Measurements from ENCODE around the gene CFAP68. TPM values are rescaled to one million over a fixed set of nuclear protein-coding genes. Genes with fewer than 3 reads are reported as not detected.

Gene CFAP68
- total and polyA plus RNA-seq, 9 of the 15 experiments (the other 6 are each of a cell fraction or from before 2014, with no cell fraction given), result 22.8 to 72.3 (median 52.5) TPM

DNA sequence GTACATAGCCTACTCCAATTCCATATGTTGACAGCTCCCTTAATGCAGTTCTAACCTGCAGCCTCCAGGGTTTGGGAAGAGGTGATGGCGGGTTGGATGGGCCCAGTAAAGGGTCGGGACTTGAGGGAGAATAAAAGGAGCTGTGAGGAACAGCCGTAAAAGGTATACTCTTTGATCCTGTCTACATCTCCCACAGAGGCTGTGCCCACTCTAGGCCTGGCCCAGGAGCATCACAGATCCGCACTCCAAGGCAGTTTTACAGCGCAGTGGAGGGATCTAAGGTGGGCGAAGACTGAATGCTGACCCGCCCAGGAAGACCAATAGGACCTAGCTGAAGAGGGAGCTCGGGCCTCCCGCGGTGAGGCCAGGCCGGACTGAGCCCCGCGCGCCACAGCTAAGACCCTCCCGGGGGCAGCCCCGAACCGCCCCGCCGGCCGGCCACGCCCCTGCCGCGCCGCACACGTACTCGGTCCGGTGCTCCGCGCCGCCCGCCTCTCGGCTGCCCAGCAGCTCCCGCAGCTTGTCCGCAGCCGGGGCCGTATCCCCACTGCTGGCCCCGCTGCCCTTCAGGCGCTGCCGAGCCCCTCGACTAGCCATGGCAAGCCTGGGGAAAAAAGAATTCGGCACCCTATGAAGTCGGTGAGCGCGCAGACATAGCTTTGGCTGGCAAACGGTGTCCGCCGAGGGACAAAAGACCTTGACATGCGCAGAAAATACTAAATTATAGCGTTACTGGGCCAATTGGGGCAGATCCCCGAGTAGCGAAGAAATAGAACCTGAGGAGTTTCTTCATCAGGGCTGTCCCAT is 8.3 kb upstream of the CFAP68 start, which contains the start of gene ALG9 (continued):
- no peak for TF ChIP-seq KDM2B (CRISPR knock-in tag; IDR thresholded peaks at IDR 0.05)
- no peak for TF ChIP-seq CHD1 (IDR thresholded peaks at IDR 0.05; ENCODE audit: low read length)
- TF ChIP-seq IRF9 (tag; IDR thresholded peaks at IDR 0.05), result no peak
- TF ChIP-seq ZBTB9 (CRISPR knock-in tag; IDR thresholded peaks at IDR 0.05), result no peak
- no peak for TF ChIP-seq KLF10 (CRISPR knock-in tag; IDR thresholded peaks at IDR 0.05)
- no peak for TF ChIP-seq ZNF133 (CRISPR knock-in tag; IDR thresholded peaks at IDR 0.05)
- TF ChIP-seq ETV1 (tag; conservative IDR thresholded peaks at IDR 0.05; ENCODE audit: low read depth), result no peak
- TF ChIP-seq HNRNPUL1 (IDR thresholded peaks at IDR 0.05; ENCODE audit: low read length), result no peak
- TF ChIP-seq, protein P1, sequence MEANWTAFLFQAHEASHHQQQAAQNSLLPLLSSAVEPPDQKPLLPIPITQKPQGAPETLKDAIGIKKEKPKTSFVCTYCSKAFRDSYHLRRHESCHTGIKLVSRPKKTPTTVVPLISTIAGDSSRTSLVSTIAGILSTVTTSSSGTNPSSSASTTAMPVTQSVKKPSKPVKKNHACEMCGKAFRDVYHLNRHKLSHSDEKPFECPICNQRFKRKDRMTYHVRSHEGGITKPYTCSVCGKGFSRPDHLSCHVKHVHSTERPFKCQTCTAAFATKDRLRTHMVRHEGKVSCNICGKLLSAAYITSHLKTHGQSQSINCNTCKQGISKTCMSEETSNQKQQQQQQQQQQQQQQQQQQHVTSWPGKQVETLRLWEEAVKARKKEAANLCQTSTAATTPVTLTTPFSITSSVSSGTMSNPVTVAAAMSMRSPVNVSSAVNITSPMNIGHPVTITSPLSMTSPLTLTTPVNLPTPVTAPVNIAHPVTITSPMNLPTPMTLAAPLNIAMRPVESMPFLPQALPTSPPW (CRISPR knock-in tag; IDR thresholded peaks at IDR 0.05), result peak; percentile 46; the same call in 1 of the 2 replicates
- TF ChIP-seq, protein P2, sequence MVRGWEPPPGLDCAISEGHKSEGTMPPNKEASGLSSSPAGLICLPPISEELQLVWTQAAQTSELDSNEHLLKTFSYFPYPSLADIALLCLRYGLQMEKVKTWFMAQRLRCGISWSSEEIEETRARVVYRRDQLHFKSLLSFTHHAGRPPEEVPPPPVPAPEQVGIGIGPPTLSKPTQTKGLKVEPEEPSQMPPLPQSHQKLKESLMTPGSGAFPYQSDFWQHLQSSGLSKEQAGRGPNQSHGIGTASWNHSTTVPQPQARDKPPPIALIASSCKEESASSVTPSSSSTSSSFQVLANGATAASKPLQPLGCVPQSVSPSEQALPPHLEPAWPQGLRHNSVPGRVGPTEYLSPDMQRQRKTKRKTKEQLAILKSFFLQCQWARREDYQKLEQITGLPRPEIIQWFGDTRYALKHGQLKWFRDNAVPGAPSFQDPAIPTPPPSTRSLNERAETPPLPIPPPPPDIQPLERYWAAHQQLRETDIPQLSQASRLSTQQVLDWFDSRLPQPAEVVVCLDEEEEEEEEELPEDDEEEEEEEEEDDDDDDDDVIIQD (CRISPR knock-in tag; IDR thresholded peaks at IDR 0.05), result no peak
- no peak for TF ChIP-seq TCF7 (IDR thresholded peaks at IDR 0.05; ENCODE audit: borderline replicate concordance)
- no peak for TF ChIP-seq ZNF121 (CRISPR knock-in tag; conservative IDR thresholded peaks at IDR 0.05)
- TF ChIP-seq ELK1 (CRISPR knock-in tag; IDR thresholded peaks at IDR 0.05), result no peak
- TF ChIP-seq, protein P3, sequence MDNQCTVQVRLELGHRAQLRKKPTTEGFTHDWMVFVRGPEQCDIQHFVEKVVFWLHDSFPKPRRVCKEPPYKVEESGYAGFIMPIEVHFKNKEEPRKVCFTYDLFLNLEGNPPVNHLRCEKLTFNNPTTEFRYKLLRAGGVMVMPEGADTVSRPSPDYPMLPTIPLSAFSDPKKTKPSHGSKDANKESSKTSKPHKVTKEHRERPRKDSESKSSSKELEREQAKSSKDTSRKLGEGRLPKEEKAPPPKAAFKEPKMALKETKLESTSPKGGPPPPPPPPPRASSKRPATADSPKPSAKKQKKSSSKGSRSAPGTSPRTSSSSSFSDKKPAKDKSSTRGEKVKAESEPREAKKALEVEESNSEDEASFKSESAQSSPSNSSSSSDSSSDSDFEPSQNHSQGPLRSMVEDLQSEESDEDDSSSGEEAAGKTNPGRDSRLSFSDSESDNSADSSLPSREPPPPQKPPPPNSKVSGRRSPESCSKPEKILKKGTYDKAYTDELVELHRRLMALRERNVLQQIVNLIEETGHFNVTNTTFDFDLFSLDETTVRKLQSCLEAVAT (IDR thresholded peaks at IDR 0.05), result peak in 1 of 2 experiments; percentile 9; a peak in 1 of 4 replicates
- TF ChIP-seq ZBTB12 (CRISPR knock-in tag; IDR thresholded peaks at IDR 0.05), result peak; percentile 19; the same call in 1 of the 2 replicates
- no peak for TF ChIP-seq MTF1 (CRISPR knock-in tag; IDR thresholded peaks at IDR 0.05; ENCODE audit: borderline replicate concordance)
